ENCODE data around the gene GPR139. TPM values are rescaled to one million over a fixed set of nuclear protein-coding genes. Genes with fewer than 3 reads are reported as not detected.

Gene GPR139
- total RNA-seq = not detected
- 0.07 TPM for polyA plus RNA-seq
- long read RNA-seq, donor 1 = 0 reads
- long read RNA-seq, donor 2 = 0 reads
- long read RNA-seq, donor 3 = 0 reads
- long read RNA-seq, donor 4 = 0 reads
- long read RNA-seq, donor 5 = 0 reads
- long read RNA-seq, donor 6 = 0 reads
- long read RNA-seq, donor 7 = 0 reads
- long read RNA-seq, donor 8 = 0 reads
- long read RNA-seq, donor 9 = 0 reads
- long read RNA-seq, donor 10 = 0 reads

- H3K27me3 ChIP-seq (ENCODE audit: control insufficient read depth in 2 of 2, insufficient read depth in 1 of 2, low read length in 1 of 2) = peaks cover 16 to 31% of the 10 kb centered on the region in 2 donors
- no peaks in the 10 kb centered on the region for H3K4me1 ChIP-seq (ENCODE audit: control insufficient read depth in 2 of 2, insufficient read depth in 2 of 2, low read length in 2 of 2)
- WGBS = 4% methylated on average over 76 of the region's 76 CpGs
- no peaks in the 10 kb centered on the region for H3K9me3 ChIP-seq (ENCODE audit: control insufficient read depth in 2 of 2, insufficient read depth in 1 of 2, low read length in 1 of 2)
- H3K36me3 ChIP-seq (ENCODE audit: control insufficient read depth in 2 of 2, insufficient read depth in 2 of 2, low read length in 1 of 2) = no peaks in the 10 kb centered on the region
- no peak within 1 kb of the TSS for H3K4me3 ChIP-seq (ENCODE audit: low read length in 2 of 2)
- no peak within 1 kb of the TSS for H3K27ac ChIP-seq (ENCODE audit: low read depth in 1 of 2, low read length in 1 of 2)
- DNase-seq (ENCODE audit: low read depth in 6 of 9, low spot score in 9 of 9) = no peak
Measured at GRCh38 chr16:20073203-20074098, at the start of gene GPR139. GPR139 (minus strand) TSS chr16:20073890; CDS start chr16:20073616, 274 bp downstream.

DNA sequence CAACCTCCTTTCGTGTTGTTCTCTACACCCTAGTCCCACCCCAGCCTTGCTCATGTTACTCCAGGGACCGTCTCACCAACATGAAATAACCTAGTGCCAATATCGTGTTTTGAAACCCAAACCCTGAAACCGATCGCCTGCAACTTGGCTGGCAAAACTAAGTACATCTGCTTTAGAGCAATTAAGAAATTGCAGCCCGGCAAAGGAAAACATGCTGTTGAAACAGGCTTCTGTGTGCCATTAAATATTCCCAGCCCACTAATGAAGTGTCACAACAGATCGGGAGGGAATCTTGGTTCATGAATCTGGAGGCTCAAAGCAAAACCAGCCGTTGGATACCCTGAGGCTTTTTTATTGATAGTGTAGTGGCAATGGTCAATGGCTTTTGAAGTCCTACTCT is 48.3 kb upstream of the GPR139 start:
- no peak for DNase-seq (ENCODE audit: low read depth in 6 of 9, low spot score in 9 of 9)
- H3K4me3 ChIP-seq (ENCODE audit: low read length in 2 of 2) = no peak overlapping the region
- H3K36me3 ChIP-seq (ENCODE audit: control insufficient read depth in 2 of 2, insufficient read depth in 2 of 2, low read length in 1 of 2) = no peaks in the 10 kb centered on the region
- no peak overlapping the region for H3K27ac ChIP-seq (ENCODE audit: low read depth in 1 of 2, low read length in 1 of 2)
- no peaks in the 10 kb centered on the region for H3K4me1 ChIP-seq (ENCODE audit: control insufficient read depth in 2 of 2, insufficient read depth in 2 of 2, low read length in 2 of 2)
- H3K27me3 ChIP-seq (ENCODE audit: control insufficient read depth in 2 of 2, insufficient read depth in 1 of 2, low read length in 1 of 2) = no peaks in the 10 kb centered on the region
- WGBS = 87% methylated on average over 8 of the region's 8 CpGs
- no peaks in the 10 kb centered on the region for H3K9me3 ChIP-seq (ENCODE audit: control insufficient read depth in 2 of 2, insufficient read depth in 1 of 2, low read length in 1 of 2)

- H3K4me3 ChIP-seq (ENCODE audit: low read length in 2 of 2) = no peak overlapping the region
- H3K4me1 ChIP-seq (ENCODE audit: control insufficient read depth in 2 of 2, insufficient read depth in 2 of 2, low read length in 2 of 2) = no peaks in the 10 kb centered on the region
- no peaks in the 10 kb centered on the region for H3K27me3 ChIP-seq (ENCODE audit: control insufficient read depth in 2 of 2, insufficient read depth in 1 of 2, low read length in 1 of 2)
- no peak overlapping the region for H3K27ac ChIP-seq (ENCODE audit: low read depth in 1 of 2, low read length in 1 of 2)
- no peaks in the 10 kb centered on the region for H3K36me3 ChIP-seq (ENCODE audit: control insufficient read depth in 2 of 2, insufficient read depth in 2 of 2, low read length in 1 of 2)
- no peak for DNase-seq (ENCODE audit: low read depth in 6 of 9, low spot score in 9 of 9)
- H3K9me3 ChIP-seq (ENCODE audit: control insufficient read depth in 2 of 2, insufficient read depth in 1 of 2, low read length in 1 of 2) = no peaks in the 10 kb centered on the region
- WGBS = 88% methylated on average over 8 of the region's 8 CpGs
Measured at GRCh38 chr16:20114356-20114755, 40.7 kb upstream of the GPR139 start.

DNA sequence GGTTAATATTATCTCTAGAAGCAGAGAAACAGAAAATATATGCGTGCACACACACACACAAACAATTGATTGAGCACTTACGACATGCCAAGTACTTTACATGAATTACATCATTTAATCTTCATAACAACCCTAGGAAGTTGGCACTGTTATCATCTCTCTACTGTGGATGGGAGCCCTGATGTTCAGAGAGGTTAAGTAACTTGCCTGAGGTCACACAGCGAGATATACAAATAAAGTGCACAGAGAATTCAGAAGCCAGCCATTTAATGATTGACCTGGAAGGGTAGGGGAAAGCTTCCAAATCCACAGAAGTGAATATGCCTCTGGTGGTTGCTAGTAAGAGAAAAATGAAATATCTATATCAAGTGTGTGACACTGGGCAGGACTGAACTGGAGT is 37.5 kb upstream of the GPR139 start:
- Histone ChIP-seq H3K9me3 (ENCODE audit: control insufficient read depth in 2 of 2, insufficient read depth in 1 of 2, low read length in 1 of 2) (no peaks in the 10 kb centered on the region), H3K27me3 (ENCODE audit: control insufficient read depth in 2 of 2, insufficient read depth in 1 of 2, low read length in 1 of 2) (no peaks in the 10 kb centered on the region), H3K36me3 (ENCODE audit: control insufficient read depth in 2 of 2, insufficient read depth in 2 of 2, low read length in 1 of 2) (no peaks in the 10 kb centered on the region), H3K4me3 (ENCODE audit: low read length in 2 of 2) (no peak overlapping the region), H3K4me1 (ENCODE audit: control insufficient read depth in 2 of 2, insufficient read depth in 2 of 2, low read length in 2 of 2) (no peaks in the 10 kb centered on the region), H3K27ac (ENCODE audit: low read depth in 1 of 2, low read length in 1 of 2) (no peak overlapping the region)
- DNase-seq (ENCODE audit: low read depth in 6 of 9, low spot score in 9 of 9) = no peak
- 97% methylated on average over 3 of the region's 3 CpGs for WGBS

DNA sequence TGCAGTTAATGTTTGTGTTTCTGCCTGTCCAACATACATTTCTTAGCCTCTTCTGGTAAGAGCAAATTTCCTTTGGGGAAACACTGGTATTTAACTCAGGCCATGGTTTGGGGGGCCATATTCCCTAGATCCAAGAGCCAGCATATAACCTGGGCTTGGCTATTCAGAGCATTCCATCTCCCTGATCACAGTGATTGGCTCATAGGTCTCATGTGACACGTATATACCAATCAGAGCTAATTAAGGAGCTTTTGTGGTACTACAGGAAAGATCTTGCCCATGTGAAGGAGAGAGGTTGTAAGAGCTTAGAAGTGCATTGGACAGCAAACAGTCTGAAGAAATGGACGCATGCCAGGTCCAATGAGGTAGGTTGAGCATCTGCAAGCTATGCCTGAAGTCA is 33.4 kb upstream of the GPR139 start:
- H3K27me3 ChIP-seq (ENCODE audit: control insufficient read depth in 2 of 2, insufficient read depth in 1 of 2, low read length in 1 of 2) = no peaks in the 10 kb centered on the region
- no peaks in the 10 kb centered on the region for H3K9me3 ChIP-seq (ENCODE audit: control insufficient read depth in 2 of 2, insufficient read depth in 1 of 2, low read length in 1 of 2)
- no peak overlapping the region for H3K27ac ChIP-seq (ENCODE audit: low read depth in 1 of 2, low read length in 1 of 2)
- H3K4me1 ChIP-seq (ENCODE audit: control insufficient read depth in 2 of 2, insufficient read depth in 2 of 2, low read length in 2 of 2) = no peaks in the 10 kb centered on the region
- DNase-seq (ENCODE audit: low read depth in 6 of 9, low spot score in 9 of 9) = no peak
- H3K36me3 ChIP-seq (ENCODE audit: control insufficient read depth in 2 of 2, insufficient read depth in 2 of 2, low read length in 1 of 2) = no peaks in the 10 kb centered on the region
- no peak overlapping the region for H3K4me3 ChIP-seq (ENCODE audit: low read length in 2 of 2)
- 90% methylated on average over 2 of the region's 2 CpGs for WGBS

- Histone ChIP-seq H3K4me3 (ENCODE audit: low read length in 2 of 2) (no peak overlapping the region), H3K9me3 (ENCODE audit: control insufficient read depth in 2 of 2, insufficient read depth in 1 of 2, low read length in 1 of 2) (no peaks in the 10 kb centered on the region), H3K27ac (ENCODE audit: low read depth in 1 of 2, low read length in 1 of 2) (no peak overlapping the region), H3K27me3 (ENCODE audit: control insufficient read depth in 2 of 2, insufficient read depth in 1 of 2, low read length in 1 of 2) (no peaks in the 10 kb centered on the region), H3K4me1 (ENCODE audit: control insufficient read depth in 2 of 2, insufficient read depth in 2 of 2, low read length in 2 of 2) (no peaks in the 10 kb centered on the region), H3K36me3 (ENCODE audit: control insufficient read depth in 2 of 2, insufficient read depth in 2 of 2, low read length in 1 of 2) (no peaks in the 10 kb centered on the region)
- WGBS = 84% methylated on average over 4 of the region's 4 CpGs
- no peak for DNase-seq (ENCODE audit: low read depth in 6 of 9, low spot score in 9 of 9)
Measured at GRCh38 chr16:20104563-20105183, 31.0 kb upstream of the GPR139 start.

- 67% methylated on average over 1 of the region's 1 CpG for WGBS
- H3K4me1 ChIP-seq (ENCODE audit: control insufficient read depth in 2 of 2, insufficient read depth in 2 of 2, low read length in 2 of 2) = no peaks in the 10 kb centered on the region
- no peaks in the 10 kb centered on the region for H3K36me3 ChIP-seq (ENCODE audit: control insufficient read depth in 2 of 2, insufficient read depth in 2 of 2, low read length in 1 of 2)
- H3K4me3 ChIP-seq (ENCODE audit: low read length in 2 of 2) = no peak overlapping the region
- H3K27me3 ChIP-seq (ENCODE audit: control insufficient read depth in 2 of 2, insufficient read depth in 1 of 2, low read length in 1 of 2) = no peaks in the 10 kb centered on the region
- DNase-seq (ENCODE audit: low read depth in 6 of 9, low spot score in 9 of 9) = no peak
- no peaks in the 10 kb centered on the region for H3K9me3 ChIP-seq (ENCODE audit: control insufficient read depth in 2 of 2, insufficient read depth in 1 of 2, low read length in 1 of 2)
- no peak overlapping the region for H3K27ac ChIP-seq (ENCODE audit: low read depth in 1 of 2, low read length in 1 of 2)
Measured at GRCh38 chr16:20102521-20102920, 28.8 kb upstream of the GPR139 start.

DNA sequence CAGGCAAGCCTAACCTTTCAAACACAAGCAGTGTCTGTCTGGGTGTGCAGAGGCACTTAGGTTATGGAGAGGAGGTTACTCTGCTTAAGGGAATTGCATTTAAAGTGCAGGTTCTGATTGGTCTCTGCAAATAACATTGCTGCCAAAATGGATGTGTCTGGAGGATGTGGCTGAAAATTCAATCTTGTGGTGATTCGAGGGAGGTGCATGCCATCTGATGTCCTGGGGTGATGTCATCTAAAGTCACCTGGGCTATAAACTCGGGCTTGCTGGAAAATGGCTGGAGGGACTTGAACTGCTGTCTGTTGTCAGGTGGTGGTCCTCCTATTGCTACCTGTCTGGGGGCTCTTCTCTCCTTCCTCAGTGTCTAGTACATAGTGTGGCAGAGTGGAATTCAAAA is 28.3 kb upstream of the GPR139 start:
- Histone ChIP-seq H3K9me3 (ENCODE audit: control insufficient read depth in 2 of 2, insufficient read depth in 1 of 2, low read length in 1 of 2) (no peaks in the 10 kb centered on the region), H3K27me3 (ENCODE audit: control insufficient read depth in 2 of 2, insufficient read depth in 1 of 2, low read length in 1 of 2) (no peaks in the 10 kb centered on the region), H3K4me1 (ENCODE audit: control insufficient read depth in 2 of 2, insufficient read depth in 2 of 2, low read length in 2 of 2) (no peaks in the 10 kb centered on the region), H3K4me3 (ENCODE audit: low read length in 2 of 2) (no peak overlapping the region), H3K27ac (ENCODE audit: low read depth in 1 of 2, low read length in 1 of 2) (no peak overlapping the region), H3K36me3 (ENCODE audit: control insufficient read depth in 2 of 2, insufficient read depth in 2 of 2, low read length in 1 of 2) (no peaks in the 10 kb centered on the region)
- 80% methylated on average over 2 of the region's 2 CpGs for WGBS
- no peak for DNase-seq (ENCODE audit: low read depth in 6 of 9, low spot score in 9 of 9)

GRCh38 chr16:20099375-20099774 is 25.7 kb upstream of the GPR139 start:
- no peak for DNase-seq (ENCODE audit: low read depth in 6 of 9, low spot score in 9 of 9)
- no peaks in the 10 kb centered on the region for H3K36me3 ChIP-seq (ENCODE audit: control insufficient read depth in 2 of 2, insufficient read depth in 2 of 2, low read length in 1 of 2)
- H3K27ac ChIP-seq (ENCODE audit: low read depth in 1 of 2, low read length in 1 of 2) = no peak overlapping the region
- no peaks in the 10 kb centered on the region for H3K9me3 ChIP-seq (ENCODE audit: control insufficient read depth in 2 of 2, insufficient read depth in 1 of 2, low read length in 1 of 2)
- H3K4me3 ChIP-seq (ENCODE audit: low read length in 2 of 2) = no peak overlapping the region
- 81% methylated on average over 4 of the region's 4 CpGs for WGBS
- H3K4me1 ChIP-seq (ENCODE audit: control insufficient read depth in 2 of 2, insufficient read depth in 2 of 2, low read length in 2 of 2) = no peaks in the 10 kb centered on the region
- no peaks in the 10 kb centered on the region for H3K27me3 ChIP-seq (ENCODE audit: control insufficient read depth in 2 of 2, insufficient read depth in 1 of 2, low read length in 1 of 2)

All from thymus (tissue), 14 donors.